ENCODE measurements around the gene SEC31A. TPM values are rescaled to one million over a fixed set of nuclear protein-coding genes. Genes with fewer than 3 reads are reported as not detected.

The SEC31A gene
- total and polyA plus RNA-seq, 2 experiments from 2014 or later, result 91.0 to 98.8 TPM

GRCh38 chr4:82906469-82906868, 15.5 kb upstream of the SEC31A start (continued):
- TF ChIP-seq ZNF462 (CRISPR knock-in tag; IDR thresholded peaks at IDR 0.05) (no peak), CREB1 (CRISPR knock-in tag; IDR thresholded peaks at IDR 0.05; ENCODE audit: low read depth) (no peak), EZH2 (IDR thresholded peaks at IDR 0.05; ENCODE audit: low read depth, unreplicated experiment) (no peak), ZNF114 (CRISPR knock-in tag; IDR thresholded peaks at IDR 0.05) (no peak)

GRCh38 chr4:82905205-82905604, 14.3 kb upstream of the SEC31A start:
- no peak overlapping the region for H3K4me2 ChIP-seq
- ATAC-seq (no peak), DNase-seq (ENCODE audit: low spot score) (no peak)
- H3K27ac ChIP-seq (ENCODE audit: low read depth), result no peak overlapping the region
- H2AFZ ChIP-seq, result no peak overlapping the region
- no peaks in the 10 kb centered on the region for H3K27me3 ChIP-seq (ENCODE audit: insufficient read depth)
- H3K79me2 ChIP-seq (replicated peaks; ENCODE audit: insufficient read depth), result peaks cover 27% of the 10 kb centered on the region
- peaks cover 20% of the 10 kb centered on the region; the same call in 2 of the 3 replicates for H3K36me3 Mint-ChIP-seq (ENCODE audit: low read depth)
- H3F3A ChIP-seq (replicated peaks; ENCODE audit: low read depth), result peaks cover under 1% of the 10 kb centered on the region
- H3K9me3 Mint-ChIP-seq, result no peaks in the 10 kb centered on the region
- H3K4me3 Mint-ChIP-seq, result no peak overlapping the region
- no peaks in the 10 kb centered on the region for H3K9me2 ChIP-seq (ENCODE audit: insufficient read depth)
- no peaks in the 10 kb centered on the region; the same call in 1 of the 2 replicates for H4K20me1 ChIP-seq (replicated peaks; ENCODE audit: insufficient read depth)
- peaks cover 32% of the 10 kb centered on the region for H3K36me3 ChIP-seq (ENCODE audit: insufficient read depth)
- no peaks in the 10 kb centered on the region for H3K4me1 Mint-ChIP-seq
- peaks cover 2% of the 10 kb centered on the region for H3K27me3 Mint-ChIP-seq (ENCODE audit: insufficient read depth, low read depth, poor library complexity)
- no peaks in the 10 kb centered on the region for H3K4me1 ChIP-seq (ENCODE audit: insufficient read depth)
- H3K27ac Mint-ChIP-seq, result no peak overlapping the region
- H3K4me3 ChIP-seq, result no peak overlapping the region
- TF ChIP-seq POLR2AphosphoS5 (IDR thresholded peaks at IDR 0.05; ENCODE audit: low read depth) (no peak), ZNF331 (CRISPR knock-in tag; IDR thresholded peaks at IDR 0.05; ENCODE audit: low read depth) (no peak), CREB1 (CRISPR knock-in tag; IDR thresholded peaks at IDR 0.05; ENCODE audit: low read depth) (no peak), EZH2 (IDR thresholded peaks at IDR 0.05; ENCODE audit: low read depth, unreplicated experiment) (no peak), NANOG (IDR thresholded peaks at IDR 0.05; ENCODE audit: borderline replicate concordance) (no peak), STAT1 (IDR thresholded peaks at IDR 0.05; ENCODE audit: unreplicated experiment) (no peak), REST (IDR thresholded peaks at IDR 0.05; ENCODE audit: unreplicated experiment) (no peak), ZNF114 (CRISPR knock-in tag; IDR thresholded peaks at IDR 0.05) (no peak)
- TF ChIP-seq, protein P1, sequence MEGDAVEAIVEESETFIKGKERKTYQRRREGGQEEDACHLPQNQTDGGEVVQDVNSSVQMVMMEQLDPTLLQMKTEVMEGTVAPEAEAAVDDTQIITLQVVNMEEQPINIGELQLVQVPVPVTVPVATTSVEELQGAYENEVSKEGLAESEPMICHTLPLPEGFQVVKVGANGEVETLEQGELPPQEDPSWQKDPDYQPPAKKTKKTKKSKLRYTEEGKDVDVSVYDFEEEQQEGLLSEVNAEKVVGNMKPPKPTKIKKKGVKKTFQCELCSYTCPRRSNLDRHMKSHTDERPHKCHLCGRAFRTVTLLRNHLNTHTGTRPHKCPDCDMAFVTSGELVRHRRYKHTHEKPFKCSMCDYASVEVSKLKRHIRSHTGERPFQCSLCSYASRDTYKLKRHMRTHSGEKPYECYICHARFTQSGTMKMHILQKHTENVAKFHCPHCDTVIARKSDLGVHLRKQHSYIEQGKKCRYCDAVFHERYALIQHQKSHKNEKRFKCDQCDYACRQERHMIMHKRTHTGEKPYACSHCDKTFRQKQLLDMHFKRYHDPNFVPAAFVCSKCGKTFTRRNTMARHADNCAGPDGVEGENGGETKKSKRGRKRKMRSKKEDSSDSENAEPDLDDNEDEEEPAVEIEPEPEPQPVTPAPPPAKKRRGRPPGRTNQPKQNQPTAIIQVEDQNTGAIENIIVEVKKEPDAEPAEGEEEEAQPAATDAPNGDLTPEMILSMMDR (conservative IDR thresholded peaks at IDR 0.05; ENCODE audit: low read depth in 2 of 2), result no peak

Measured in GM23338 (cell line).